Stomach (tissue), 4 donors: ENCODE data around the gene SMG9.

Experiments used
- CTCF ChIP-seq, 7 experiments: fragments of 450-650 bp in 4 of 7; fragments of 200-600 bp in 3 of 7; sonication (generic) in 3 of 7; IDR thresholded peaks; one replicate each; pipeline ENCODE4 v1.5.1; 2016 to 2019; ENCODE audit warnings: antibody characterized with exemption in 7 of 7, control low read depth in 2 of 7, mild to moderate bottlenecking in 1 of 7
- POLR2AphosphoS5 ChIP-seq, 3 donors: sonication (generic); formaldehyde crosslinking; IDR thresholded peaks; one replicate each; pipeline ENCODE4 v1.6.1; 2016; ENCODE audit warnings: antibody characterized with exemption in 3 of 3

- no peak for TF ChIP-seq CTCF (IDR thresholded peaks at IDR 0.05)
- no peak for TF ChIP-seq POLR2AphosphoS5 (IDR thresholded peaks at IDR 0.05)
Measured at GRCh38 chr19:43783636-43784035, 28.9 kb upstream of the SMG9 start.
